GM12875 (cell line): ENCODE results near the gene PROSER3.

Source experiments
- H3K4me3 ChIP-seq: one replicate; pipeline ENCODE4 v1.5.1; 2011; ENCODE audit warnings: low read depth, low read length, control low read depth
- CTCF ChIP-seq: IDR thresholded peaks from 2 replicates; pipeline ENCODE4 v1.5.1; 2011; ENCODE audit warnings: low read depth, mild to moderate bottlenecking, control low read depth, inconsistent platforms, low read length, moderate library complexity, borderline replicate concordance; ENCODE audit not compliant: insufficient read depth

The PROSER3 gene

GRCh38 chr19:35782589-35782988, 24.6 kb downstream of the PROSER3 start:
- H3K4me3 ChIP-seq: no peak overlapping the region
- TF ChIP-seq CTCF: no peak

GRCh38 chr19:35783469-35784434, 25.8 kb downstream of the PROSER3 start:
- TF ChIP-seq CTCF: no peak
- H3K4me3 ChIP-seq: no peak overlapping the region

GRCh38 chr19:35784503-35785338, 26.7 kb downstream of the PROSER3 start:
- no peak overlapping the region for H3K4me3 ChIP-seq
- no peak for TF ChIP-seq CTCF

- H3K4me3 ChIP-seq: no peak overlapping the region
- no peak for TF ChIP-seq CTCF
Measured at GRCh38 chr19:35785339-35785627, 27.3 kb downstream of the PROSER3 start.

GRCh38 chr19:35786299-35787160, 28.6 kb downstream of the PROSER3 start:
- no peak overlapping the region for H3K4me3 ChIP-seq
- TF ChIP-seq CTCF: no peak

- no peak overlapping the region for H3K4me3 ChIP-seq
- TF ChIP-seq CTCF: no peak
Measured at GRCh38 chr19:35787227-35787799, 29.3 kb downstream of the PROSER3 start.
